Dendritic cell treated with granulocyte-macrophage colony-stimulating factor and Interleukin-4, amounts not matched to agents 40 ng/mL and 50 ng/mL, for 4 days (primary cell): Measurements from ENCODE around the gene AGAP1.

Source experiments
- H3K27ac Mint-ChIP-seq: one replicate; pipeline ENCODE4 v1.8.0; 2022; ENCODE audit warnings: mild to moderate bottlenecking, mixed read lengths
- H3K27me3 Mint-ChIP-seq: one replicate; pipeline ENCODE4 v1.8.0; 2022; ENCODE audit warnings: mild to moderate bottlenecking, mixed read lengths
- H3K36me3 Mint-ChIP-seq: one replicate; pipeline ENCODE4 v1.8.0; 2022; ENCODE audit warnings: low read depth, mixed read lengths
- H3K4me1 Mint-ChIP-seq: one replicate; pipeline ENCODE4 v1.8.0; 2022; ENCODE audit warnings: low read depth, mixed read lengths
- H3K4me3 Mint-ChIP-seq: one replicate; pipeline ENCODE4 v1.8.0; 2022; ENCODE audit warnings: mild to moderate bottlenecking, moderate library complexity, mixed read lengths
- H3K9me3 Mint-ChIP-seq: one replicate; pipeline ENCODE4 v1.8.0; 2022; ENCODE audit warnings: mixed read lengths
- intact Hi-C: fragments of 100-400 bp; cut with micrococcal nuclease; formaldehyde crosslinking; loops from one replicate; pipeline ENCODE4 v1.15.0; 2022

AGAP1 gene

GRCh38 chr2:236012155-236012554, 518.3 kb downstream of the AGAP1 start:
- Mint-ChIP-seq H3K4me3 (no peak overlapping the region), H3K4me1 (no peaks in the 10 kb centered on the region), H3K36me3 (no peaks in the 10 kb centered on the region), H3K9me3 (no peaks in the 10 kb centered on the region), H3K27ac (no peak overlapping the region), H3K27me3 (peaks cover 6% of the 10 kb centered on the region)
- intact Hi-C loops = no loop called here

- Mint-ChIP-seq H3K9me3 (no peaks in the 10 kb centered on the region), H3K27ac (no peak overlapping the region), H3K4me3 (no peak overlapping the region), H3K27me3 (peaks cover 6% of the 10 kb centered on the region), H3K36me3 (no peaks in the 10 kb centered on the region), H3K4me1 (no peaks in the 10 kb centered on the region)
- intact Hi-C loops = no loop called here
These were observed 520.7 kb downstream of the AGAP1 start for GRCh38 chr2:236014408-236015131.

GRCh38 chr2:236015171-236015570, 521.3 kb downstream of the AGAP1 start:
- H3K27ac Mint-ChIP-seq = no peak overlapping the region
- H3K4me3 Mint-ChIP-seq = no peak overlapping the region
- H3K4me1 Mint-ChIP-seq = no peaks in the 10 kb centered on the region
- no peaks in the 10 kb centered on the region for H3K9me3 Mint-ChIP-seq
- peaks cover 6% of the 10 kb centered on the region for H3K27me3 Mint-ChIP-seq
- no peaks in the 10 kb centered on the region for H3K36me3 Mint-ChIP-seq
- intact Hi-C loops = no loop called here

GRCh38 chr2:236016496-236016895, 522.7 kb downstream of the AGAP1 start:
- no peak overlapping the region for H3K27ac Mint-ChIP-seq
- H3K27me3 Mint-ChIP-seq = peaks cover 6% of the 10 kb centered on the region
- no peaks in the 10 kb centered on the region for H3K4me1 Mint-ChIP-seq
- H3K36me3 Mint-ChIP-seq = no peaks in the 10 kb centered on the region
- intact Hi-C loops = no loop called here
- H3K4me3 Mint-ChIP-seq = no peak overlapping the region
- H3K9me3 Mint-ChIP-seq = no peaks in the 10 kb centered on the region

GRCh38 chr2:236017446-236017845, 523.6 kb downstream of the AGAP1 start:
- Mint-ChIP-seq H3K9me3 (no peaks in the 10 kb centered on the region), H3K36me3 (no peaks in the 10 kb centered on the region), H3K4me1 (no peaks in the 10 kb centered on the region), H3K27ac (no peak overlapping the region), H3K4me3 (no peak overlapping the region), H3K27me3 (peaks cover 6% of the 10 kb centered on the region)
- intact Hi-C loops = no loop called here

- no peaks in the 10 kb centered on the region for H3K4me1 Mint-ChIP-seq
- no peaks in the 10 kb centered on the region for H3K9me3 Mint-ChIP-seq
- no peak overlapping the region for H3K4me3 Mint-ChIP-seq
- H3K27me3 Mint-ChIP-seq = peaks cover 6% of the 10 kb centered on the region
- no peaks in the 10 kb centered on the region for H3K36me3 Mint-ChIP-seq
- intact Hi-C loops = no loop called here
- H3K27ac Mint-ChIP-seq = no peak overlapping the region
These were observed 525.6 kb downstream of the AGAP1 start for GRCh38 chr2:236019434-236019833.

- no peaks in the 10 kb centered on the region for H3K9me3 Mint-ChIP-seq
- intact Hi-C loops = no loop called here
- no peak overlapping the region for H3K4me3 Mint-ChIP-seq
- no peaks in the 10 kb centered on the region for H3K27me3 Mint-ChIP-seq
- H3K27ac Mint-ChIP-seq = no peak overlapping the region
- no peaks in the 10 kb centered on the region for H3K4me1 Mint-ChIP-seq
- H3K36me3 Mint-ChIP-seq = no peaks in the 10 kb centered on the region
These were observed 527.7 kb downstream of the AGAP1 start for GRCh38 chr2:236021499-236022057.

- Mint-ChIP-seq H3K27ac (no peak overlapping the region), H3K9me3 (no peaks in the 10 kb centered on the region), H3K4me1 (no peaks in the 10 kb centered on the region), H3K27me3 (no peaks in the 10 kb centered on the region), H3K4me3 (no peak overlapping the region), H3K36me3 (no peaks in the 10 kb centered on the region)
- intact Hi-C loops = no loop called here
These were observed 528.3 kb downstream of the AGAP1 start for GRCh38 chr2:236022128-236022527.

- Mint-ChIP-seq H3K9me3 (peaks cover 7% of the 10 kb centered on the region), H3K27me3 (no peaks in the 10 kb centered on the region), H3K27ac (no peak overlapping the region), H3K36me3 (no peaks in the 10 kb centered on the region), H3K4me1 (no peaks in the 10 kb centered on the region), H3K4me3 (no peak overlapping the region)
- intact Hi-C loops = no loop called here
These were observed 532.0 kb downstream of the AGAP1 start for GRCh38 chr2:236025892-236026291.

GRCh38 chr2:236026841-236027240, 533.0 kb downstream of the AGAP1 start:
- intact Hi-C loops = no loop called here
- no peaks in the 10 kb centered on the region for H3K27me3 Mint-ChIP-seq
- no peak overlapping the region for H3K4me3 Mint-ChIP-seq
- no peak overlapping the region for H3K27ac Mint-ChIP-seq
- H3K4me1 Mint-ChIP-seq = no peaks in the 10 kb centered on the region
- H3K36me3 Mint-ChIP-seq = no peaks in the 10 kb centered on the region
- peaks cover 9% of the 10 kb centered on the region for H3K9me3 Mint-ChIP-seq

- H3K4me1 Mint-ChIP-seq = no peaks in the 10 kb centered on the region
- no peak overlapping the region for H3K27ac Mint-ChIP-seq
- no peaks in the 10 kb centered on the region for H3K27me3 Mint-ChIP-seq
- intact Hi-C loops = no loop called here
- H3K4me3 Mint-ChIP-seq = no peak overlapping the region
- H3K36me3 Mint-ChIP-seq = no peaks in the 10 kb centered on the region
- peaks cover 9% of the 10 kb centered on the region for H3K9me3 Mint-ChIP-seq
These were observed 534.2 kb downstream of the AGAP1 start for GRCh38 chr2:236028066-236028465.

- intact Hi-C loops = no loop called here
- no peaks in the 10 kb centered on the region for H3K36me3 Mint-ChIP-seq
- H3K27me3 Mint-ChIP-seq = no peaks in the 10 kb centered on the region
These were observed 539.6 kb downstream of the AGAP1 start for GRCh38 chr2:236033462-236033861.

GRCh38 chr2:236034974-236035373, 541.1 kb downstream of the AGAP1 start:
- Mint-ChIP-seq H3K36me3 (no peaks in the 10 kb centered on the region), H3K4me1 (no peaks in the 10 kb centered on the region), H3K4me3 (no peak overlapping the region), H3K9me3 (peaks cover 9% of the 10 kb centered on the region), H3K27ac (no peak overlapping the region), H3K27me3 (no peaks in the 10 kb centered on the region)
- intact Hi-C loops = no loop called here

More at GRCh38 chr2:236033462-236033861, 539.6 kb downstream of the AGAP1 start:
- peaks cover 9% of the 10 kb centered on the region for H3K9me3 Mint-ChIP-seq
- H3K27ac Mint-ChIP-seq = no peak overlapping the region
- H3K4me3 Mint-ChIP-seq = no peak overlapping the region
- no peaks in the 10 kb centered on the region for H3K4me1 Mint-ChIP-seq

GRCh38 chr2:236036045-236036444, 542.2 kb downstream of the AGAP1 start:
- intact Hi-C loops = no loop called here
- Mint-ChIP-seq H3K36me3 (no peaks in the 10 kb centered on the region), H3K27ac (no peak overlapping the region), H3K4me3 (no peak overlapping the region), H3K9me3 (peaks cover under 1% of the 10 kb centered on the region), H3K4me1 (no peaks in the 10 kb centered on the region), H3K27me3 (no peaks in the 10 kb centered on the region)

- Mint-ChIP-seq H3K9me3 (no peaks in the 10 kb centered on the region), H3K36me3 (no peaks in the 10 kb centered on the region), H3K27ac (no peak overlapping the region), H3K4me1 (no peaks in the 10 kb centered on the region), H3K4me3 (no peak overlapping the region), H3K27me3 (no peaks in the 10 kb centered on the region)
- intact Hi-C loops = no loop called here
These were observed 544.3 kb downstream of the AGAP1 start for GRCh38 chr2:236038096-236038495.
